ENCODE data around the gene LMO7.

LMO7 gene

GRCh38 chr13:75869981-75870380, 233.9 kb downstream of the LMO7 start:
- H4K20me1 ChIP-seq (ENCODE audit: insufficient read depth, low read length), result no peaks in the 10 kb centered on the region
- H3K4me3 ChIP-seq (ENCODE audit: low read depth, low read length, poor library complexity, severe bottlenecking), result peak overlapping the region; percentile 57
- no peaks in the 10 kb centered on the region for H3F3A ChIP-seq (ENCODE audit: insufficient read depth, low read length)
- H3K9me2 ChIP-seq (ENCODE audit: low read depth, low read length), result no peaks in the 10 kb centered on the region
- peak overlapping the region; percentile 83 for H3K4me2 ChIP-seq (ENCODE audit: low read length)
- H3K36me3 ChIP-seq (ENCODE audit: insufficient read depth, low read length), result no peaks in the 10 kb centered on the region
- no peak for TF ChIP-seq EZH2 (IDR thresholded peaks at IDR 0.05; ENCODE audit: borderline replicate concordance, low read length)
- TF ChIP-seq CTCF (IDR thresholded peaks at IDR 0.05; ENCODE audit: low read length), result no peak
- H3K79me2 ChIP-seq (ENCODE audit: insufficient read depth, low read length), result no peaks in the 10 kb centered on the region
- no peak overlapping the region; the same call in 1 of the 2 replicates for H3K9ac ChIP-seq (ENCODE audit: low read length)
- peaks cover 14% of the 10 kb centered on the region for H3K4me1 ChIP-seq (ENCODE audit: insufficient read depth, low read length, severe bottlenecking)
- no peaks in the 10 kb centered on the region for H3K9me3 ChIP-seq (ENCODE audit: low read length)
- peak overlapping the region; percentile 87 for H2AFZ ChIP-seq (ENCODE audit: low read length)
- no peak overlapping the region for H3K27ac ChIP-seq (ENCODE audit: low read depth, low read length, poor library complexity, severe bottlenecking)
- H3K27me3 ChIP-seq (ENCODE audit: insufficient read depth, low read length), result 0 out of 2 replicates have a peak, but pooled peaks cover 3% of the 10 kb centered on the region

GRCh38 chr13:75870397-75870903, 234.3 kb downstream of the LMO7 start:
- peak; percentile 97 for TF ChIP-seq CTCF (IDR thresholded peaks at IDR 0.05; ENCODE audit: low read length)
- TF ChIP-seq EZH2 (IDR thresholded peaks at IDR 0.05; ENCODE audit: borderline replicate concordance, low read length), result no peak
- Histone ChIP-seq H3K79me2 (ENCODE audit: insufficient read depth, low read length) (no peaks in the 10 kb centered on the region), H3K9me3 (ENCODE audit: low read length) (no peaks in the 10 kb centered on the region), H3K27me3 (ENCODE audit: insufficient read depth, low read length) (0 out of 2 replicates have a peak, but pooled peaks cover 3% of the 10 kb centered on the region), H4K20me1 (ENCODE audit: insufficient read depth, low read length) (no peaks in the 10 kb centered on the region), H3K4me1 (ENCODE audit: insufficient read depth, low read length, severe bottlenecking) (peaks cover 14% of the 10 kb centered on the region), H3K9ac (ENCODE audit: low read length) (peak overlapping the region; percentile 33; the same call in 1 of the 2 replicates), H3K4me3 (ENCODE audit: low read depth, low read length, poor library complexity, severe bottlenecking) (peak overlapping the region; percentile 57), H3K27ac (ENCODE audit: low read depth, low read length, poor library complexity, severe bottlenecking) (no peak overlapping the region), H3K36me3 (ENCODE audit: insufficient read depth, low read length) (no peaks in the 10 kb centered on the region), H2AFZ (ENCODE audit: low read length) (peak overlapping the region; percentile 87), H3K4me2 (ENCODE audit: low read length) (peak overlapping the region; percentile 83), H3K9me2 (ENCODE audit: low read depth, low read length) (no peaks in the 10 kb centered on the region), H3F3A (ENCODE audit: insufficient read depth, low read length) (no peaks in the 10 kb centered on the region)

- no peak overlapping the region for H3K27ac ChIP-seq (ENCODE audit: low read depth, low read length, poor library complexity, severe bottlenecking)
- H3K27me3 ChIP-seq (ENCODE audit: insufficient read depth, low read length), result 0 out of 2 replicates have a peak, but pooled peaks cover 3% of the 10 kb centered on the region
- H3K9me3 ChIP-seq (ENCODE audit: low read length), result no peaks in the 10 kb centered on the region
- no peaks in the 10 kb centered on the region for H3F3A ChIP-seq (ENCODE audit: insufficient read depth, low read length)
- H3K79me2 ChIP-seq (ENCODE audit: insufficient read depth, low read length), result no peaks in the 10 kb centered on the region
- no peaks in the 10 kb centered on the region for H3K36me3 ChIP-seq (ENCODE audit: insufficient read depth, low read length)
- H3K9ac ChIP-seq (ENCODE audit: low read length), result no peak overlapping the region
- H3K4me1 ChIP-seq (ENCODE audit: insufficient read depth, low read length, severe bottlenecking), result peaks cover 14% of the 10 kb centered on the region
- no peaks in the 10 kb centered on the region for H3K9me2 ChIP-seq (ENCODE audit: low read depth, low read length)
- no peaks in the 10 kb centered on the region for H4K20me1 ChIP-seq (ENCODE audit: insufficient read depth, low read length)
- H3K4me2 ChIP-seq (ENCODE audit: low read length), result peak overlapping the region; percentile 83
- no peak overlapping the region for H3K4me3 ChIP-seq (ENCODE audit: low read depth, low read length, poor library complexity, severe bottlenecking)
- no peak overlapping the region for H2AFZ ChIP-seq (ENCODE audit: low read length)
- no peak for TF ChIP-seq EZH2 (IDR thresholded peaks at IDR 0.05; ENCODE audit: borderline replicate concordance, low read length)
- no peak for TF ChIP-seq CTCF (IDR thresholded peaks at IDR 0.05; ENCODE audit: low read length)
Observed at GRCh38 chr13:75871059-75871458, 234.9 kb downstream of the LMO7 start.
